GM18526 (cell line): ENCODE results near the gene IPO13.

Experiments
- POLR2A ChIP-seq: IDR thresholded peaks from 3 replicates; pipeline ENCODE4 v1.6.1; 2011; ENCODE audit not compliant: insufficient read length; ENCODE audit errors: extremely low read depth

Gene IPO13

DNA sequence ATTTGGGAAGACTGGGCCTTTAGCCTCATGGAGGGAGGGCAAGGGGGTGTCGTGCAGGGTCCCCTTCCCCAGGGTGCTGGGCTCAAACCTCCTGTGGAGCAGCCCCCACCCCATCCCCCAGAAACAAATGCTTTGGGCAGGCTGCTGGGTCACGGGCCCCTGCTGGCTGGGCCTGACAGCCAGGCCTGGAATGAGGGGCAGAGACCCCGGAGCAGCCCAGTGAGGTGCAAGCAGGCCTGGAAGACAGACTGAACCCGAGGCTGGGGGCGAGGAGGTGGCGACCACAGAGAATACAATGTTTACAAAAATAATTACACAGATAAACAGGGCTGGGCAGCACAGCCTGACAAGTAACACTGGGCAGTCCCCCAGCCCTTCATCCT lies 50.0 kb downstream of the IPO13 start:
- TF ChIP-seq POLR2A: no peak

DNA sequence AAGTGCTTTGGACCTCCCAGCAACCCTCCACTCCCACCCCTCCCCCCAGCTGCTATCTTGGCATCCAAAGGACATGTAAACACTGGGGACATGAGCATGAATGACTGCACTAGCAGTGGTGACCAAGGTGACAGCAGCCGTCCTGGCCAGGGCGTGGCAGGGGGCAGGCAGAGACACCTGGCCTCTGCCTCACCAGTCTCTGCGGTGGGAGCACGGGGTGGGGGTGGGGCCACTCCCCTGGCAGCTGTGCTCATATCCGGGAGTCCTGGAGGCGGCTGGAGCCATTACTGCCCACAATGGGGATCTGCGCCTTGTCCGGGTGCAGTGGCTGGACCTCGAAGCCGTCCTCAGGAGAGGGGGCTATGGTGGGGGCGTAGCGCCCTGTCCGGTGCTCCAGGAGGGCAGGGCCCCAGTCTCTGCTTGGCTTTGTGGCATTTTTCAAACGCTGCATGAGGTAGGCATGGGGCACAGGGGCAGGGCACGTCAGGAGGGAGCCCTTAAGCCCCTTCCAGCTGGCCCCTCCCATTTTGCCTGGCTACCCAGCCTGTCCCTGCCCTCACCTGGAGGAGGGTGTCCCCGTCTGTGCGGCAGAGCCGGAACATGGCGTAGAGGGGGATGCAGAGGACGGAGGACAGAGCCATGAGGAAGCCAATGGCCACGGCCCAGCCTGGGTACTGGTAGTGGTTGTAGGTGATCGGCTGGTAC lies 50.7 kb downstream of the IPO13 start:
- no peak for TF ChIP-seq POLR2A

DNA sequence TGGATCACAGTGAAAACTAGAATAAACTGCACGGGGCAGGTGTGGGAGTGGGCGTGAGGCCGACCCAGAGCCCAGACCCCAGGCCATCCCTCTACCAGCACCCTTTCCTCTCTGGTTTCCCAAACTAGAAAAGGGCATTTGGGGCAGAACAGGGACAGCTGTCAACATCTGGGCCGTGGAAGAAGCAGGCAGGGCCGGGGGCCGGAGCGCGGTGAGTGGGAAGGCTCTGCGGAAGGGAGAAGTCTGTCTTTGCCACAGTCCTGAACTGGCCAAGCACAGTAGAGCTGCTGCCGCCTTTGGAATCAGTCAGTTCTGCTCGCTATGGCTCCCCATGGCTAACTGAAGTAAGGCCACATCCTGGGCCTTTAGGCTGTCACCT lies 51.2 kb downstream of the IPO13 start:
- TF ChIP-seq POLR2A: no peak

DNA sequence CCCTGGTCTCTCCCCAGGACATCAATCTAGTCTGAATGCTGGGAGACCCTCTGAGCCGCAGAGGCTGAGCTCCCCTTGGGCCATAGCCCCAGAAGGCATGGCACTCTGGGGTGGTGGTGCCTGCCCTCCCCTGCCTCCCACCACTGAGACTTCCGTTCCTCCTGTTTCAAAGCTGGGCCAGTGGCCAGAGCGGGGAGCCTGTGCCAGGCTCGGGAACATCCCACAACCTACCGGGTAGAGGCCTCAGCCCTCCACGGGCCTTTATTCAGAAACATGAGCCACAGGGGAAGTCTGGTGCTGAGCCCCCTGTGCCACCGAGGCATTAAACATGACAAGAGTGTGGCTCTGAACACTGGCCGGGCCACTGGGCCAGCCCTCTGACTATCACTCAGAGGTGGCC lies 52.7 kb downstream of the IPO13 start:
- no peak for TF ChIP-seq POLR2A

DNA sequence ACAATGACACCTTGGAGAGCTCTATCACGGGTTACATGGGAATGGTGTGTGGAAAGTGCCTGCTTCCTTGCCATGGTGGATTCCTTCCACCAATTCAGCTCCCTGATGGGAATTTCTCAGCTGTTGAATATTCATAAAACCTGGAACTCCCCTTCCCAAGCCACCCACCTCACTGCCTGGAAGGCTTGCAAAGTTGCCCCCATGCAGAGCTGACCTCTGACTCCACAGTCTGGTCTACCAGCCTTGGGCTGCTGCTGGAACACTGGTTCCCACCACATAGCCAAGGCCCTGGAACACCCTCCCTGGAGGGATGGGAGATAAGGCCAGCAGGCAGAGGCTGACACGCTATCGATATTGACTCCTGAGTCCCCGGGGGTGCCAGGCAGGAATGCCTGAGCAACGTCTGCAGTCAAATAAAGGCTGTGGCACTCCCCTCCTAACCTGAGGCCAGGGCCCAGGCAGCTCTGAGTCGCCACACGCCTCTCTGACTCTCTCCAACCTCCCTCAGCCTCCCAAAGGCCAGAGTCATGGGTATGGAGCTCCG lies 53.4 kb downstream of the IPO13 start:
- no peak for TF ChIP-seq POLR2A

DNA sequence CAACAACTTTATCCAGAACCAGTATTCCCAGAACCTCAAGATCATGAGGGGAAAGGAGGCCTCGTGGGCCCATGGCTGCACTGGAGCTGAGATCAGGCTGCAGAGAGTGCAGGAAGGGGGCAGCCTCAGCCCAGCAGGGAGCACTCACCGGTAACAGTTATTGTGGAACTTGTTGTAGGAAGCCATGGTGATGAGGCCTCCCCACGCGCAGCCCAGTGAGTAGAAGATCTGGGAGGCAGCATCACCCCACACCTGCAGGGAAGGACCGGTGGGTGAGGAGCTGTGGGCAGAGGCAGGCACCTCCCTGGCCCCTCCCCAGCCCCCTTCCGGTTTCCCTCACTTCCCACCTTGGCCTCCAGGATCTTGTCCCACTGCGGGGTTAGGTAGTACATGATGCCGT lies 55.4 kb downstream of the IPO13 start:
- no peak for TF ChIP-seq POLR2A

DNA sequence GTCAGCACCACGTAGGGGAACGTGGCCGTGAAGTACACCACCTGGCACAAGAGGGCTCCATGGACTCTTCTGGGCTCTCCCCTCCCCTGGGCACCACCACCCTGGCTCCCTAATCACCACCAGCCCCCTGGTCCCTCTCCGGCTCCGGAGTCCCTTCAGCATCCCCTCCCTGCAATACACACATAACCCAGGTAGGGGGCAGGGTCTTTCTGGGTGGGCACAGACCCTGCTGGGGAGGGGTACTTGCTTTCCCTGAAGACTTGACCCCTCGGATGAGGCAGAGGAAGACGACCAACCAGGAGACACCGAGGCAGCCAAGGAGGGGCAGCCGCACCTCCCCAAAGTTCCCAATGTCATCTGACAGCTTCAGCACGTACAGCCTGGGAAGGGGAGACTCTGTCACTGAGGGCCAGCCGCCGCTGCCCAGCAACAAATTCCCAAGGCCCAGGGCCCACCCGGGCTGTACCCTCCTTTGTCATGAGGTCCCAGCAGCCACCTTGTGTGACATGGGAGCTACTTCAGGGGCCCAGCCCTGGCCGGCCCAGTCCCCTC lies 55.9 kb downstream of the IPO13 start:
- TF ChIP-seq POLR2A: no peak

DNA sequence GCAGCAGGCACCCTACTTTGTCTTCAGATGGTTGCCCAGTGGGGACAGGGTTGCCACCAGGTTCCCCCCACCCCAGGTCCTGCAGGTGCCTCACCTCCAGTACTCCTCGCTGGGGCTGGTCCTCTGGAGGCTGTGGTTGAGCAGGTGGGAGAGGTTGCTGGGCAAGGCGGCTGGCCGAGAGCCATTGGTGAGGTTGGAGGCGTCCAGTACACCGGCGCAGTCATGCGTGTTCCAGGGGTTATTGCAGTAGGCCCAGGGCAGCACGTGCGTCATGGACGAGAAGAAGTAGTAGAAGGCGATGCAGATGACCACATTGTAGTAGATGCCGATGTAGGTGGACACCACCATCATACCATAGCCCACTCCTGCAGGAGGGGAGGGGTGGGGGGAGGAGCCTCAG lies 61.5 kb downstream of the IPO13 start:
- no peak for TF ChIP-seq POLR2A

DNA sequence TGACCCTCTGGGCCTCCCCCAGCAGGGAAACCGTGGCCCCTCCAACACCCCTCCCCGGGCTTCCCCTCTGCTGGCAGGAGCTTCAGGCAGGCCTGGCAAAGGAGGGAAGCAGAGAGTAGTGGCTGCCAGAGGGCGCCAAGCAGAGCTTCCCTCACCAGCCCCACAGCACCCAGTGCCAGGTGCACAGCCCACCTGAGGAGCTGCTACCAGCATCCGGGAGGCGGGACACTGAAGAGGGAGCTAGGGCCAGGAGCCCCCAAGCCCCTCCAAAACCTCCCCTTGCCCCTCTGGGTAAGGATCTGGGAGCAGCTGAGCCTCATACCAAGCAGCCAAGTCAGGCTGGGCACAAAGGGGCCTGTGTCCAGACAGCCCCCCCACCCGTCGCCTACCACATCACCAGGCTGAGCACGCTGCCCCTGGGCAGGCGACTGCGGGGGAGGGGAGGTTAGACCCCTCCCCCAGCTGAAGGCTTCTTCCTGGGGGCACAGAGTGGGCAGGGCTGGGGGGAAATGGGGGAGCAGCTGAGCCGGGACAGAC lies 64.3 kb downstream of the IPO13 start:
- no peak for TF ChIP-seq POLR2A

DNA sequence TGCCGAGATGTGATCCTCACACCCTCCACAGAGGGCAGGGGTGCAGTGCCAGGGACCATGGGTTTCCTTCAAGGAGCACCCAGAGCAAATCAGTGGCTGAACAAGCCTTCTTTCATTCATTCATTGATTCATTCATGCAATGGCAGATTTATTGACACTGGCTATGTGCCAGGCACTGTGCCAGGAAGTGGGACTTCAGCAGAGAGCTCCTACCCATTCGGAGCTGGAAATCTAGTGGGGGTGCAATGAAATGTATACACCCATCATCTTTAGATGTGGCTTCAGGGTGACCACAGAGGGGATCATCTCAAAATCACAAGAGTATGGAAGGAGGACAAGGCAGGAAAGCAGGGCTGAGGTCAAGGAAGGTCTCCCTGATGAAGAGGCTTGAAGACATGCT lies 65.7 kb downstream of the IPO13 start:
- TF ChIP-seq POLR2A: no peak

DNA sequence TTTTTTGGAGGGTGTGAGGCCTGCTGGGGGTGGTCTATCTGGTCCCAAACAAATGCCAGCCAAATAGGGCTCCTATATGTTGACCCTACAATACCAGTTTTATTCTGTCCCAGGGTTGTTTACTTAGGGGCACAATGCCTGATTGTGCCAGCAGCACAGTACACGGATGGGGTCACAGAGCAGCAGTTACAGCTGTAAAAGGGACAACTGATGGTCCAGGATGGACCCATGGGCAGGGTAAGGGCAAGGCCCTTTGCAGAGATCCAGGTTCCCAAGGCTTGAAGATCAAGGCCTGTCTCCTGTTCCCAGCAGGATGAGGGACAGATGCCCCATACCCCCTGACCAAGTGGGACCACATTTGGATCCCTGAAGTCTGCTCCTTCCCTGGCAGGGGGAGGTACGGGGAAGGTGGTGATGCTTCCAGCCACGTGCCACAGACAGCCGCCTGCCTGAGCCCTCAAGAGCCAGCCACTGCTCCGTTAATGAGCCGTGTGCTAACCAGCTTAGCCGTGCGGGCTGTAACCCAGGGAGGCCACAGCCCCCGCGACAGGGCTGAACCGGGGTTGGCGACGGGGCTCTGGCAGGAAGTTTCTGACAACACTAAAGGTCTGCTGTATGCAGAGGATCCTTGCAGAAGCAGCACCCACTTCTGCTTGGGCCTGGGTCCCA lies 66.3 kb downstream of the IPO13 start:
- no peak for TF ChIP-seq POLR2A

DNA sequence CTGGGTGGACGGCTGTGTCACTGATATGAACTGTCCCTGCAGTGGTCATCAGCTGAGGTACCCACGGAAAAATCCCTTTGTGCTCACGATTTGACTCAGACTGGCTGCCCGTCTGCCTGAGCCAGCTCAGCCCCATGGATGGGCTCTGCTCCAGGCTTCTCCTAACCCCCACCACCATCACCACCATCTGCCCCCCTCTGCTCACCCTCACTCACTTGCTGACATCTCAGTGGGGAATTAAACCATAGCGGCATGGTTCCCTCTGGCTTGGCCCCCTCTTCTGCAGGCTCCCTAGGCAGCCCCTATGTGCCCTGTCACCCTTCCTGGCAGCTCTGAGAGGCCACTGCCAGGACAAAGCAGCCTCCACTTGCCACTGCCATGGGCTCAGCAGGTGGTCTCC lies 67.2 kb downstream of the IPO13 start:
- TF ChIP-seq POLR2A: no peak

DNA sequence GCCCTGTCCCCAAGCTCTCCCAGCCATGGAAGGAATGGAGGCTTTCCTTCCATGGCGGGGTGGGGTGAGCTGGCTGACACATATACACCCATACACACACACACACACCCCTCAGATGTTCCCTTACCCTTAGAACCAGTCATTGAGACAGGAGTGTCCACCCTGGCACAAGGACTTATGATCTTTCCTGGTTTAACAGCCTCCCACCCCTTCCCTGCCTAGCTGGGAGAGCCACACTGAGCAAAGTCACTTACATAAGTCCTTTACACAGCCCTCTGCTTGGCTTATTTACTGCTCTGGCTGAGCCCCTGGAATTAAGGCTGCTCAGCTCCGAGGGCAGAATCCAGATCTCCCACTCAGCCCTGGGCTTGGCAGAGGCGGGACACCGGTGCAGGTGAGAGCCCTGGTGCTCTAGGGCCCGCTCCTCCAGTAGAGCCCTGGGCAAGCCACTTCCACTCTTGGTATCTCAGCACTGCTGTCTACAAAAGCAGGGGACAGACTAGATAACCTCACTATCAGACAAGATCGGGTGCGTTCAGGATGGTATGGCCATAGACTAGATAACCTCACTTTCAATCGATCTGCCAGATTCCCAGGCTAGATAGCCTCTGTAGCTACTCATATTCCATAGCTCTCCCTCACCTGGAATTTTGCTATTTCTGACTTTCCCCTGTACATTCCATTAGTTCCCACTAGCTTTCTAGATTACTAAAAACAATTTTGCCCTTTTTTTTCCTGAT lies 67.8 kb downstream of the IPO13 start:
- no peak for TF ChIP-seq POLR2A

DNA sequence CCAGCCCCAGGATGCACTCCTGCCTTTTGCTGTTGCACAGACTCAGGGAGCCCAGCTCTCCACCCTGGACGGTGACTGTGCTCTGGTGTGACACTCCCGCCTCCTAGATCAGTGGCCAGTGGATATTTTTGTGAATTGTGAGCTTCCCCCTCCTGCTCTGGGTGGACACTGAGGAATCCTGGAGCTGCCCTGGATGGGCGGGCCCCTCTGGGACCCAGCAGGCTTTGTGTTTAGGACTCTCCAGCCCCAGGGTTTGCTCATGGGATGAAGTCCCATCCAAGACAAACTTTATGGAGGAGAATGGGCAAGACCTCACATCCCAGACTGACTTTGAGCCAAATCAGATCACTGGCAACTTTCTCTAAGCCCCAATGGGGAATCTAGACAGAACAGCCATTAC lies 68.5 kb downstream of the IPO13 start:
- TF ChIP-seq POLR2A: no peak

DNA sequence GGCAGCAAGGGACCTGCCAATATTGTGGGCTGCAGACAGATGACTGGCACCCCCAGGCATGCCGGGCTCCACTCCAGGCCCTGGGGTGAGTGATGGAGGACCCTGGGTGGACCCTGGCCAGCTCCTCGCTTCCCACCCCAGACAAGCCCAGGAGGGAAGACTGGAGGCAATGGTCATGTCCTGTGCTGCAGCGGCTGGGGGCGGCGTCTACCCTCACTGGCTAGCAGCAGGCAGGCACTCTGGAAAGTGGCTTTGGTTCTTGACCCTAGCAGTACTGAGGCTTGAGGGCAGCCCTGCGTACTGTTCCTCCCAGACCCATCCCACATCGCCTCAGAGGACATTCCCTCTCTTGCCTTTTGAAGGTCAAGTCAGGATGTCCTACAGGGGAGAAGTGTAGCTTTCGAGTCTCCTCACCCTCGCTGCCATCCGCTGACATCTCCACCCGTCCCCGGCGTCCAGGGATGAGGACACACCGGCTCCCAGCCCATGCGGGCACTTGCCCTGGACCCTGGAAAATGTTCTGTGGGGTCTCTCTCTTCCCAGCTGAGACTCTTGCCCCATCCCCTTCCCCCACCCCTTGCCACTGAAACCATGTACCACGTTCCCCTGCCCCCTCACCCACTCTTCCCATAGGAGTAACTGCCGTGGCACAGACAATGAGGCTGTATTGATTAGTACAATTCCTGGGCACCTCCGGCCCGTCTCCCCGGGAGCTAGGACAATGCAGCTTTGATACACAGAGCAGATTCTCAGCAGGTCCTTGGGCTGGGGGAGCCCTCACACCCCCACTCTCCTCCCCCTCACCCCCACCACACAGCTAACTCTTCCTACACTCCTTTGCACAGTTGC lies 69.5 kb downstream of the IPO13 start:
- TF ChIP-seq POLR2A: no peak

DNA sequence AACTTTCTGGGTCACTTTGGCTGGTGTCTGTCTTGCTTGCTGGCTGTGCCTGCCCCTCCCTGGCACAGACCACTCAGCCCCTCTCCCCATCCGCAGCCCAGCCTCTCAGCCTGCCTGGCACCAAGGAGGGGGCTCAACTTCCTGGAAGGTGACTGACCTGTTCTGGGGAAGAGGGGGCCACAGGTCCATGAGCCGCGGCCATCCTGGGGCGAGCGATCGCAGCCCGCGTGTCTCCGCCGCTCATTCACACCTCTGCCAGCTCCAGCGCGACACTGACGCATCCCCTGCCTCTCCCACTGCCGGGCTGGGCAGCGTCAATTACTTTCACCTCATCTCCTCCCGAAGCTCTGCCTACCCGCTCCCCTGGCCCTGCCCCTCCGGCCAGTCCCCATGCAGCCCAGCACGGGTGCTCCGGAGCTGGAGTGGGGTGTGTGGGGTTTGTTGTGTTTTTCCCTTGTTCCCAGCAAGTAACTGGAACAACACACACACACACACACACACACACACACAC lies 70.2 kb downstream of the IPO13 start:
- no peak for TF ChIP-seq POLR2A
